GM21717 (cell line): ENCODE measurements around the gene ZNF536.
"Not testable (repeated sequence)": the region's sequence is repeated elsewhere in the genome, so short reads cannot be mapped to it uniquely, and the experiment has no call there.

ENCODE experiments used
- ATAC-seq: cut with Tn5 transposase; IDR thresholded peaks from one replicate; pipeline ENCODE4 v1.9.1; 2021; ENCODE audit warnings: mild to moderate bottlenecking, moderate library complexity; ENCODE audit not compliant: unreplicated experiment

ZNF536 gene

GRCh38 chr19:30471441-30471840 is 99.3 kb downstream of the ZNF536 start:
- no peak for ATAC-seq

- ATAC-seq = no peak
Observed at GRCh38 chr19:30473334-30473867, 101.2 kb downstream of the ZNF536 start.

GRCh38 chr19:30476997-30477396 is 104.8 kb downstream of the ZNF536 start:
- ATAC-seq = no peak

GRCh38 chr19:30479231-30479630 is 107.0 kb downstream of the ZNF536 start:
- no peak for ATAC-seq

GRCh38 chr19:30480097-30480496 is 107.9 kb downstream of the ZNF536 start:
- ATAC-seq = no peak

- no peak for ATAC-seq
Observed at GRCh38 chr19:30481063-30481462, 108.9 kb downstream of the ZNF536 start.

- no peak for ATAC-seq
Observed at GRCh38 chr19:30481823-30482222, 109.6 kb downstream of the ZNF536 start.

GRCh38 chr19:30482956-30483355 is 110.8 kb downstream of the ZNF536 start:
- no peak for ATAC-seq

- not testable (repeated sequence) for ATAC-seq
Observed at GRCh38 chr19:30486250-30486649, 114.1 kb downstream of the ZNF536 start.

- ATAC-seq = no peak
Observed at GRCh38 chr19:30487178-30487577, 115.0 kb downstream of the ZNF536 start.

GRCh38 chr19:30488191-30488590 is 116.0 kb downstream of the ZNF536 start:
- no peak for ATAC-seq

GRCh38 chr19:30490760-30491159 is 118.6 kb downstream of the ZNF536 start:
- no peak for ATAC-seq

GRCh38 chr19:30492586-30493270 is 120.5 kb downstream of the ZNF536 start:
- no peak for ATAC-seq

GRCh38 chr19:30497034-30497433 is 124.8 kb downstream of the ZNF536 start:
- ATAC-seq = no peak

GRCh38 chr19:30498085-30498484 is 125.9 kb downstream of the ZNF536 start:
- ATAC-seq = not testable (repeated sequence)

GRCh38 chr19:30498707-30499106 is 126.5 kb downstream of the ZNF536 start:
- ATAC-seq = no peak

GRCh38 chr19:30504272-30504671 is 132.1 kb downstream of the ZNF536 start:
- no peak for ATAC-seq

- no peak for ATAC-seq
Observed at GRCh38 chr19:30512176-30513081, 140.2 kb downstream of the ZNF536 start.

GRCh38 chr19:30513082-30513411 is 140.9 kb downstream of the ZNF536 start:
- no peak for ATAC-seq

- ATAC-seq = no peak
Observed at GRCh38 chr19:30516111-30516510, 143.9 kb downstream of the ZNF536 start.

GRCh38 chr19:30516531-30516930 is 144.3 kb downstream of the ZNF536 start:
- ATAC-seq = no peak
